Measurements from ENCODE around the gene SLC18A2.

DNA sequence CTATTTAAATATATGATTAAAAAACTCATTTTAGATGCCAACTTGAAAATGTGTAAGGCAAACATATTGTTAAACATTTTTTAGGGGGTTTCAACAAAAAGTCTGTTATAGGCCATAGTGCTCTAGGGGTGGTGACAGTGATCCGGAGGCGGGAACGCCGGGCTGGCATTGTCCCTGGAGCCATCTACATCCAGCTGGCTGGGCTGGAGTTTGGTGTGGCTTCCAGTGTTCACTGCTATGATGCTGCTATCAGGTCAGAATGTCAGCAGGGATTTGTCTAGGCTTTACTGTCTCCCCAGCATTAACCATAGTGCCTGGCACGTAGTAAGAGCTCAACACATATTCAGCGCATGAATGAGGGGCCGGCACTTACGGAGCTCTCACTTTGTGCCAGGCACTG is 1.9 kb upstream of the SLC18A2 start:
- TF ChIP-seq, protein P1, sequence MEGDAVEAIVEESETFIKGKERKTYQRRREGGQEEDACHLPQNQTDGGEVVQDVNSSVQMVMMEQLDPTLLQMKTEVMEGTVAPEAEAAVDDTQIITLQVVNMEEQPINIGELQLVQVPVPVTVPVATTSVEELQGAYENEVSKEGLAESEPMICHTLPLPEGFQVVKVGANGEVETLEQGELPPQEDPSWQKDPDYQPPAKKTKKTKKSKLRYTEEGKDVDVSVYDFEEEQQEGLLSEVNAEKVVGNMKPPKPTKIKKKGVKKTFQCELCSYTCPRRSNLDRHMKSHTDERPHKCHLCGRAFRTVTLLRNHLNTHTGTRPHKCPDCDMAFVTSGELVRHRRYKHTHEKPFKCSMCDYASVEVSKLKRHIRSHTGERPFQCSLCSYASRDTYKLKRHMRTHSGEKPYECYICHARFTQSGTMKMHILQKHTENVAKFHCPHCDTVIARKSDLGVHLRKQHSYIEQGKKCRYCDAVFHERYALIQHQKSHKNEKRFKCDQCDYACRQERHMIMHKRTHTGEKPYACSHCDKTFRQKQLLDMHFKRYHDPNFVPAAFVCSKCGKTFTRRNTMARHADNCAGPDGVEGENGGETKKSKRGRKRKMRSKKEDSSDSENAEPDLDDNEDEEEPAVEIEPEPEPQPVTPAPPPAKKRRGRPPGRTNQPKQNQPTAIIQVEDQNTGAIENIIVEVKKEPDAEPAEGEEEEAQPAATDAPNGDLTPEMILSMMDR (IDR thresholded peaks at IDR 0.05), result no peak
- no peak for TF ChIP-seq ZFX (IDR thresholded peaks at IDR 0.05; ENCODE audit: borderline replicate concordance)

All from 22Rv1 (cell line).